SK-N-SH (cell line): Measurements from ENCODE around the gene HLA-DRB5.
"Not testable (repeated sequence)": the region's sequence is repeated elsewhere in the genome, so short reads cannot be mapped to it uniquely, and the experiment has no call there.

ENCODE experiments used
- CHD2 ChIP-seq: fragments of 150-350 bp; IDR thresholded peaks from 2 replicates; pipeline ENCODE4 v1.6.1; 2018; ENCODE audit warnings: low read length; ENCODE audit not compliant: partially characterized antibody
- EP300 ChIP-seq, 2 experiments: IDR thresholded peaks; 2 replicates each; pipeline versions ENCODE4 v1.4.0 to v1.6.1; 2012; ENCODE audit warnings: borderline replicate concordance in 1 of 2, low read depth in 1 of 2, low read length in 1 of 2
- EZH2phosphoT487 ChIP-seq: fragments of 200-600 bp; sonication (generic); IDR thresholded peaks from 2 replicates; pipeline ENCODE4 v1.6.1; 2017; ENCODE audit warnings: low read depth, mixed run types, mild to moderate bottlenecking, antibody characterized with exemption, moderate library complexity, borderline replicate concordance
- FOXJ3 ChIP-seq: sonication (generic); formaldehyde crosslinking; IDR thresholded peaks from 2 replicates; pipeline ENCODE4 v1.5.1; 2020; ENCODE audit warnings: mild to moderate bottlenecking, missing genetic modification reagents
- FOXM1 ChIP-seq: IDR thresholded peaks from 2 replicates; pipeline ENCODE4 v1.4.0; 2012; ENCODE audit warnings: low read depth, mild to moderate bottlenecking
- POLR2AphosphoS5 ChIP-seq: IDR thresholded peaks from 2 replicates; pipeline ENCODE4 v1.6.1; 2012; ENCODE audit warnings: low read depth, low read length
- RCOR1 ChIP-seq: fragments of 150-350 bp; IDR thresholded peaks from 2 replicates; pipeline ENCODE4 v1.6.1; 2017; ENCODE audit warnings: antibody characterized with exemption, low read length
- RFX5 ChIP-seq: IDR thresholded peaks from 2 replicates; pipeline ENCODE4 v1.6.1; 2012; ENCODE audit warnings: mild to moderate bottlenecking, improper control_type of control experiment, low read length
- TAF1 ChIP-seq: IDR thresholded peaks from 2 replicates; pipeline ENCODE4 v1.6.1; 2012; ENCODE audit warnings: low read depth, mild to moderate bottlenecking, low read length, moderate library complexity, borderline replicate concordance
- YY1 ChIP-seq: IDR thresholded peaks from 2 replicates; pipeline ENCODE4 v1.4.0; 2012; ENCODE audit warnings: low read depth, mild to moderate bottlenecking
- TF ChIP-seq, protein P1 (sequence below): fragments of 200-600 bp; sonication (generic); IDR thresholded peaks from 2 replicates; pipeline ENCODE4 v1.6.1; 2017; ENCODE audit warnings: antibody characterized with exemption, mild to moderate bottlenecking, moderate library complexity
- TF ChIP-seq, protein P2 (sequence below): IDR thresholded peaks from 2 replicates; pipeline ENCODE4 v1.4.0; 2012; ENCODE audit warnings: low read depth
- TF ChIP-seq, protein P3 (sequence below): IDR thresholded peaks from 2 replicates; pipeline ENCODE4 v1.4.0; 2012; ENCODE audit warnings: low read depth, borderline replicate concordance
- TF ChIP-seq, protein P4 (sequence below): fragments of 150-350 bp; IDR thresholded peaks from 2 replicates; pipeline ENCODE4 v1.6.1; 2017; ENCODE audit warnings: antibody characterized with exemption, low read length, low read depth, borderline replicate concordance

DNA sequence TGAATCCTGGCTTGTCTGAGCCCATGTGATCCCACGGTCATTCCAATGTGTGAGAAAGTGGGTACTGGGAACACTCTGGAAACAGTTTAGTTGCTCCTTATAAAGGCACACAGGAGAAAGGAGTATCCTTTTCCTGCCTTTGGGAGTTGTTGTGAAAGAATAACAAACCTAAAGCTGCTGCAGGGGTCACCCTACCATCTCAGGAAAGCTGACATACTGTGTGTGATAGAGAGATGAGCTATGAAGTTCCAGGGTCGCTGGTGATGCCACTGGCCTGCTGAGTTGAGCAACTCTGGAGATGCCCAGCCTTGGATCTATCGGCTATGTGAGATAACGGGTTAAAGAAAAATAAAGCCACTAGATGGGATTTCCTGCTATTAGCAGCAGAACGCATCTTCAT lies 47.4 kb upstream of the HLA-DRB5 start:
- TF ChIP-seq RCOR1; RFX5; FOXJ3 (CRISPR knock-in tag); EZH2phosphoT487; TAF1; POLR2AphosphoS5; YY1; CHD2; FOXM1; EP300 (IDR thresholded peaks at IDR 0.05; ENCODE audit: borderline replicate concordance in 1 of 2, low read depth in 1 of 2, low read length in 1 of 2): not testable (repeated sequence)
- TF ChIP-seq, protein P1, sequence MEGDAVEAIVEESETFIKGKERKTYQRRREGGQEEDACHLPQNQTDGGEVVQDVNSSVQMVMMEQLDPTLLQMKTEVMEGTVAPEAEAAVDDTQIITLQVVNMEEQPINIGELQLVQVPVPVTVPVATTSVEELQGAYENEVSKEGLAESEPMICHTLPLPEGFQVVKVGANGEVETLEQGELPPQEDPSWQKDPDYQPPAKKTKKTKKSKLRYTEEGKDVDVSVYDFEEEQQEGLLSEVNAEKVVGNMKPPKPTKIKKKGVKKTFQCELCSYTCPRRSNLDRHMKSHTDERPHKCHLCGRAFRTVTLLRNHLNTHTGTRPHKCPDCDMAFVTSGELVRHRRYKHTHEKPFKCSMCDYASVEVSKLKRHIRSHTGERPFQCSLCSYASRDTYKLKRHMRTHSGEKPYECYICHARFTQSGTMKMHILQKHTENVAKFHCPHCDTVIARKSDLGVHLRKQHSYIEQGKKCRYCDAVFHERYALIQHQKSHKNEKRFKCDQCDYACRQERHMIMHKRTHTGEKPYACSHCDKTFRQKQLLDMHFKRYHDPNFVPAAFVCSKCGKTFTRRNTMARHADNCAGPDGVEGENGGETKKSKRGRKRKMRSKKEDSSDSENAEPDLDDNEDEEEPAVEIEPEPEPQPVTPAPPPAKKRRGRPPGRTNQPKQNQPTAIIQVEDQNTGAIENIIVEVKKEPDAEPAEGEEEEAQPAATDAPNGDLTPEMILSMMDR = not testable (repeated sequence)
- TF ChIP-seq, protein P2, sequence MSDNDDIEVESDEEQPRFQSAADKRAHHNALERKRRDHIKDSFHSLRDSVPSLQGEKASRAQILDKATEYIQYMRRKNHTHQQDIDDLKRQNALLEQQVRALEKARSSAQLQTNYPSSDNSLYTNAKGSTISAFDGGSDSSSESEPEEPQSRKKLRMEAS = not testable (repeated sequence)
- TF ChIP-seq, protein P3, sequence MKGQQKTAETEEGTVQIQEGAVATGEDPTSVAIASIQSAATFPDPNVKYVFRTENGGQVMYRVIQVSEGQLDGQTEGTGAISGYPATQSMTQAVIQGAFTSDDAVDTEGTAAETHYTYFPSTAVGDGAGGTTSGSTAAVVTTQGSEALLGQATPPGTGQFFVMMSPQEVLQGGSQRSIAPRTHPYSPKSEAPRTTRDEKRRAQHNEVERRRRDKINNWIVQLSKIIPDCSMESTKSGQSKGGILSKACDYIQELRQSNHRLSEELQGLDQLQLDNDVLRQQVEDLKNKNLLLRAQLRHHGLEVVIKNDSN = not testable (repeated sequence)
- TF ChIP-seq, protein P4, sequence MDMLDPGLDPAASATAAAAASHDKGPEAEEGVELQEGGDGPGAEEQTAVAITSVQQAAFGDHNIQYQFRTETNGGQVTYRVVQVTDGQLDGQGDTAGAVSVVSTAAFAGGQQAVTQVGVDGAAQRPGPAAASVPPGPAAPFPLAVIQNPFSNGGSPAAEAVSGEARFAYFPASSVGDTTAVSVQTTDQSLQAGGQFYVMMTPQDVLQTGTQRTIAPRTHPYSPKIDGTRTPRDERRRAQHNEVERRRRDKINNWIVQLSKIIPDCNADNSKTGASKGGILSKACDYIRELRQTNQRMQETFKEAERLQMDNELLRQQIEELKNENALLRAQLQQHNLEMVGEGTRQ = not testable (repeated sequence)
